ENCODE measurements around the gene AGAP1.
"Not testable (repeated sequence)": the region's sequence is repeated elsewhere in the genome, so short reads cannot be mapped to it uniquely, and the experiment has no call there.

AGAP1 gene

DNA sequence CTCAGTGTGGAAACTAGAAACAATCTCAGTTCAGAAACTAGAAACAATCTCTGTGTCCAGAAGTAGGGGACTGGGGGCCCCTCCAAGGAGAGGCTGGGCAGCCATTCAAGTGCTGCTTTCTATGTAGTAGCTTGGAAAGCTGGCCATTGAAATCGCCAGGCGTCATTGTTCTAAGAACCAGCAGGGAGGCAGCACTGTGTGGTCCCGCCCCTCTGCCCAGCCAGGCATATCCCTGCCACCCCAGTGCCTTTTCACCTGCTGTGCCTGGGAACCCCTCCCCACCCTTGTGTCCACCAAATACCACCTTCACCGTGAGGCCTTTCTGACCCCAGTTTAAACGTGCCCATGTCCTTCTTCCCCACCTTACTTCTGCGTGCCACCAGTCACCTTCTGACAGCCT, 452.7 kb downstream of the AGAP1 start:
- DNase-seq (ENCODE audit: low read depth): no peak

DNA sequence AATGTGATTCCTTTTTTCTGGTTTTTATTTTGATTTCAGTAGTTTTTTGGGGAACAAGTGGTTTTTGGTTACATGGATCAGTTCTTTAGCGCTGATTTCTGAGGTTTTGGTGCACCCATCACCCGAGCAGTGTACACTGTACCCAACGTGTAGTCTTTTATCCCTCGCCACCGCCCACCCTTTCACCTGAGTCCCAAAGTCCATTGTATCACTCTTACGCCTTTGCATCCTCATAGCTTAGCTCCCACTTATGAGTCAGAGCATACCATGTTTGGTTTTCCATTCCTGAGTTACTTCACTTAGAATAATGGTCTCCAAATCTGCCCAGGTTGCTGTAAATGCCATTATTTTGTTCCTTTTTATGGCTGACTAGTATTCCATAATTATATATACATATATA, 453.2 kb downstream of the AGAP1 start:
- not testable (repeated sequence) for DNase-seq (ENCODE audit: low read depth)

DNA sequence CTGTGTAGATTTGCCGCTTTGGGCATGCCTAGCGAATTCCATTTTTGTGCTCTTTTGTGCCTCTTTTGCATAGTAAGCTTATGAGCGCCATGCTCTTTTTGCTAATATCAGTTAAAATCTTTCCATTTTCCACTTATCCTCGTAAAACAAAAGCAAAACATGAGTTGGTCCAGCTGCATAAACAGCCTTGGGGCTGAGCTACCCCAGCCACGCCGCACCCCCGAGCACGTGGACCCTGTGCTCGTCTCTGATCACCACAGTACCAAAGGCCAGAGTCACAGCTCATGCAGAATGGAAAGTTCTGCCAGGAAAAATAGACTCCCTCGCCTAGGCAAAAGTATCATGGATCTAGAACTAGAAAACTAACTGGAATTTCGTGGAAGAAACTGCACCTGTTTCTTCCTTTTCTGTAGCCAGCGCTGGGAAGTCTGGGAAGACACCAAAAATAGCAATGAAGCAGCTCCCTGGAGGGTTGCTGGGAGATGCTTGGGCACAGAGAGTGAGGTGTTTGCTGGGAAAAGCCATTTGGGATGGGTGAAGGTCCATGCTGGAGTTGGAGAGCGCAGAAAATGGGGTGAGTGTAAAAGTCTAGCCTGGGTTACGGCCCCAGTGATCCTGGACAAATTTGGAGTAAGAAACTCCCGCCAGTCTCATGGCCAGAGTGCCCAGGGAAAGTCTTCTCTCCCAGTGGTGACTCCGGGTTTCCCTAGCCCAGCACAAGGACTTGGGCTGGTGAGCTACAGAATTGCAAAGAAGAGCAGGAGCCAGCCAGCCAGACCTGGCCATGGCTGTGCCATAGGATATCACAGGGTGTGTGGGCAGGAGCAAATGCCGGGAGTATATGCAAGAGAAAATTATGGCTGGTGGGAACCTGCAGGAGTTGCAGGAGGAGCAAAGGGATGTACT, 456.0 kb downstream of the AGAP1 start:
- no peak for DNase-seq (ENCODE audit: low read depth)

DNA sequence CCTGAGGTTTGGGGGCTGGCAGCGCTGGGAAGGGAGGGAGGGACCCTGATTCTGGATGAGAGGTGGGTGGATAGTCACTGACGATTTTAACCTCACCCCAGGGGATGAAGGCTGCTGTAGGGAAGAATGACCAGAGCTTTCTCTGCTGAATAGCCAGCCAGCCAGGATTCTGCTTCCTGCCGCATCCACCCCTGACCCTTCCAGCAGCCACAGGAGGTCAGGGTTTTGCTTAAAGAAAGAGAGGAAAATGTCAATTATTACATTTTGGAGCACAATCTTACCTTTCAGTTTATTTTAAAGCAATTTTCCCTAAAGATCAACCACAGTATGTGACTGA, 456.6 kb downstream of the AGAP1 start:
- DNase-seq (ENCODE audit: low read depth): no peak

DNA sequence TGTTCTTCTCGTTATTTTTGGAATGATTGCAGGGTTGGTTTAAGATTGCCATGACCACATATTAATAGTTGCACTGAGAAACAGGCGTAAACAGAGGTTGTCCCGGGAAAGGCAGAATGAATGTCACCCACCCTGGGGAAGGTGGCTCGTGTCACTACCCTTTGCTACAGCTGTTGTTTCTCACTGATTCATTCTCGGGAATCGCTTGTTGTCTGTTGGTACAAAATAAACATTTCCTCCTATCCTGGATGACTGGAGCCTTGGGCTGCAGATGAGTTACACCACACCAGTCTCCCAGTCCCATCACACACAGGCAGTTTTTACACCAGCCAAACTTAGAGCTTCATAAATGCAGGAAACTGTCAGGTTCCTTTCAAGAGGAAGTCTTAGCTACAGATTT, 457.6 kb downstream of the AGAP1 start:
- DNase-seq (ENCODE audit: low read depth): no peak

DNA sequence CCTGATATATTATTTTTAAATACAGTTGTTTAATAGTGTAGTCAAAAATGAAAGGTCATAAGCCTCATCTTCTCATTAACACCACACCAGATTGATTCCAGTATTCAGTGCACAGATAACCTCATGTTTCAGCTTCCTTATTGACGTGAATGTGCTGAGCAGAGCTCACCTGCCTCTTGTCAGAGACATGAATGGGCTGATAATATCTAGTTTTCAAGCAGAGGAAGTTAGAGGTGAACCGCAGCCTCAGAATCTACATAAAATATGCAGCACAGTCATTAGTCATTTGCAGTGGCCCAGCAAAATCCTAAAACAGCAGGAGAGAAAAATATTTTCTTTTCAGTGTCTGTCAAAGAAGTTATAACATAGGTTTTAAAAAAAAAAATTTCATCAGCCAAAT, 458.1 kb downstream of the AGAP1 start:
- no peak for DNase-seq (ENCODE audit: low read depth)

DNA sequence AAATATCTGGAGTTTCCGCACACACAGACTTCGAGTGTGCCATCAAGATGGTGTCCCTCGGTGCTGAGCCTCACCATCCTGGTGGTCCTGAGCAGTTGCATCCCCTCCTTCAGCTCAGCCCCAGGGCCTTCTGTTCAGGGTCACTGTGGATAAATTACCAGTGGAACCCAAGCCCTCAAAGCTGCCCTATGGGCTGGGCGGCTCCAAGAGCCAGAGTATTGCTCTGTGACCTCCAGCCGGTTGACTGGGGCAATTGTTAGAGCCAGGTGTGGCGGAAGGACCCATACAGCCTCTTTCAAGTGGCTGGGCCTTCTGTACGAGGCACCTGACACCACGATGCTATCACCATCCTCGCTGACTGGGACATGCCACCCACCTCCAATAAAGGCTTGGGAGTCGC, 458.9 kb downstream of the AGAP1 start:
- no peak for DNase-seq (ENCODE audit: low read depth)

DNA sequence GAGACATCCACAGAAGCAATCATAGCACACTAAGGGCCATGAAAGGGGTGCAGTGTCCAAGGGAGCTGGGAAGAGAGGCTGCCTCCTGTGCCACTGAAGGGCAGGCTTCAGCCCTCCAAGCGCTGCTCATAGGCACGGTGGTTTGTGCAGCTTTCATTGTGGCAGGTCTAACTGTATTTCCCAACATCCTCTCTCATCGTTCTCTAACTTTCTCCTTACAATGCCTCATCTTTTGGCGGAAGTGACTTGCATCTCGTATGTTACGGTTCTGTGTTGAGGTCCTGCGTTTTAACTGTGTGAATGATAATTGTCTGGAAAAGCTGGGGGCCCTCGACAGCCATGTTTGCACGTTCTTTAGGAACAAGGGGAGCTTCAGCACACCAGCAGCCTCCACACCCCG, 460.4 kb downstream of the AGAP1 start:
- no peak for DNase-seq (ENCODE audit: low read depth)

DNA sequence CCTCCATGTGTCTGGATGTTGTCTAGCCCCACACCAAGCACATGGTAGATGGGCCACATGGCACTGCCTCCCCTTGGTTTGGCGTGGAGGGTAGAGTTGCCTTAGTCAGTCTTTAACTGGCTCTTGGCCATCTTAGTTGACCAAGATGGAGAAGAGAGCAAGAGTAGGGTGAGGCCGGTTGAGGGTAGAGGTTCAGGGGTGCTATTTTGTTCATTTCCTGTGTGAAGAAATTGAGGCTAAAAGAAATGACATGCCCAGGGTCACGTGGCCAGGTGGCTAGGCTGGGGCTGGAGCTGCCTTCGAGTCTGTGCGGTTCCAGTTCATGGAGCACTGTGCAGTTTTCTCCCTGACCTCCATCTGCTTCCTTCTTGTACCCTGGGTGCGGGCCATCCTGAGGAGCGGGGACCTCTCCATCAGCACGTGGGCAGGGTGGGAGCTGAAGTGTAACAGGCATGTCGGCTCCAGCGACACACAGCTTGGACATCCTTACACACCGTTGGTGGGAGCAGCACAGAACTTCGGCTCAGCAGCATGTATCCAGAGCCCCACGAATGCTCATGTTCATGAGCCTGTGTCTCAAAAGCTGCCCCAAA, 461.1 kb downstream of the AGAP1 start:
- no peak for DNase-seq (ENCODE audit: low read depth)

DNA sequence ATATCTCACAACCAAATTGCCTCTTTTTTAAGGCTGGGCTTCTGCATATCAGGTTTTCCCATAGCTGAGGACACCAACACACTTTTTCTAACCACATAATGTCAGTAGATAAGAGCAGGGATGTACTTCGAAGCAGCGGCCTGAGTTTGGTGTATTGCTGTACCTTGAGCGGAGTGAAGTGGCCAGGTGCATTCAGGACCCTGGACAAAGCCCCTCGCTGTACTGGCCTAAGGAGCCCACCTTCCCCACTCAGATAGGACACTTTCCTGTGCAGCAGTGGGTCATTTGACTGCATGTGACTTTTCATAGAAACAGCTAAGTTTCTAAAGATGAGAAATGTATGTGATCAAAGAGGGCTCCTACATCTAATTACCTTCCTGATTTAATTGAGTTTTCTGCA, 461.8 kb downstream of the AGAP1 start:
- DNase-seq (ENCODE audit: low read depth): no peak

DNA sequence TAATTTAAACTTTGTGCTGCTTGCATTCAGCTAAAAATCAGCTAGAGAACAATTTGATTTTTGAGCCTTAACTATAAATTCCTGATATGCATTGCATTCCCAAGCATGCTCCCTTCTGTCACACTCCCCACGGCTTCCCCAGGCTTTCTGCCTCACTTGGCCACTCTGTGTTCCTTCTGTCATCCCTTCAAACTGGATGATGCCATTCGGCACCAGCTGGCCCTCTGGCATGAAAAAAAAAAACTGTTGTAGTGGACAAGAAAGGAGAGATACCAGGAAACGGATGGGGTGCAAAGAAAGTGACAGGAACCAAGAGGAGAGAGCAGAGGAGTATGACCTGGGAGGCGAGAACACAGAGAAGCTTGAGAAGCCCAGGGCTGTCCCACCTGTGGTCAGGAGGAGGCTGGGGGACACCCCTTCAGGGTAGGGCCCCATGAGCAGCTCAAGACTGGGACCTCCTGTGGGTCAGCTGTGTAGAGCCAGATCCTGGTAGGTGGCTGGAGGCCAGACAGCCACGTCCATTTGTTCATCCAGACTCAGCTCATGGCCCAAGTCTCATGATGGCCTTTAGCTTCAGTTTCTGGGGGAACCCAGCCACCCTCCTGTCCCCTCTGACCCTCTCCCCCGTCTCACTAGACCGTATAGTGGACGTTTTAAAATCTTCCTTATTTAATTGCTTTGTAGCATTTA, 462.6 kb downstream of the AGAP1 start:
- no peak for DNase-seq (ENCODE audit: low read depth)

DNA sequence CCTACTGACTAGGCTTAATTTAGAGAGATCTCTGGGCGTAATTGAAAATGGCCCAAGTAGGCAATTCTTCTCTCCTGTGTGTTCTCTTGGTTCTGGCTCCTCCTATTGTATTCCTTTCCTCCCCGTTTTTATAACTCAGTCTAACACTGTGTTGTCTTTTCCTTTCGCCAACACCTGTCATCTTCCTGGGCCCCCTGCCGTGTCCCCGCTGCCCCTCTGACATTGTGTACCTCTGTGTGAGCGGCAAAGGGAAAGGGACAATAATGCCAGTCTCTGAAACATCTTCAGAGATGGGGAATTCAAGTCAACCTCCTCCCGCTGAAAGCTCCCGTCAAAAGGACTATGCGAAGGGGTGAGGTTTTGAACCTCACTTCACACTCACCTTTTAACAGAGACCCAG, 463.4 kb downstream of the AGAP1 start:
- no peak for DNase-seq (ENCODE audit: low read depth)

DNA sequence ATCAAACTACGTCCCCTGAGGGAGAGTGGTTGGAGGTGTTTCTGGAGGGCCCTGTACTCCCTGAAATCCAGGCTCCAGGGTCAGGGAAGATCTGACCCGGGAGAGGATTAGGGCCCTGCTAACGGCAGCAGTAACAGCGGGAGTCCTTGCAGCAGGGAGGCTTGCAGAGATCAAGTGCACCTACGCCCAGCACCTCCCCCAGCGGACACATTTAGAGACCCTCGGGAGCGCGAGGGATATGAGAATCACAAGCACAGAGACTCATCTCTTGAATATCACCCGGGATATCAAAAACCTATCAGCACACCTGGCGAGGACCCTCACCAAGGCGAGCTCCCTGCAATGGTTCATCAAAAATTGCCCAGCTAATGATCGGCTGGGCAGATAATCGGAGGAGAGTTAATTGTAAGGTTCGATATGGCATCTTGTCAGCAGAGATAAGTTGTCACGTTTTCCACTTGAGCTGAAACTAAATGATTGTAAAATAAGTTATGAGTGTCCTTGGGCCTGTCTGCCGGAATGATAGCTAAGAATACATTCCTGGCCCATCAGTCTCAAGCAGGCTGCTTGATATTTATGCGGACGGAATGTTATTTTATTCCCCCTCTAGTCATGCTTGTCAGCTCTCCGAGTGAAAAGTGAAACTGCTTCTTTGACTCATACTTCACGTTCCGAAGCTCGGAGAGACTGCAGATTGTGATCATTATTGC, 464.5 kb downstream of the AGAP1 start:
- no peak for DNase-seq (ENCODE audit: low read depth)

DNA sequence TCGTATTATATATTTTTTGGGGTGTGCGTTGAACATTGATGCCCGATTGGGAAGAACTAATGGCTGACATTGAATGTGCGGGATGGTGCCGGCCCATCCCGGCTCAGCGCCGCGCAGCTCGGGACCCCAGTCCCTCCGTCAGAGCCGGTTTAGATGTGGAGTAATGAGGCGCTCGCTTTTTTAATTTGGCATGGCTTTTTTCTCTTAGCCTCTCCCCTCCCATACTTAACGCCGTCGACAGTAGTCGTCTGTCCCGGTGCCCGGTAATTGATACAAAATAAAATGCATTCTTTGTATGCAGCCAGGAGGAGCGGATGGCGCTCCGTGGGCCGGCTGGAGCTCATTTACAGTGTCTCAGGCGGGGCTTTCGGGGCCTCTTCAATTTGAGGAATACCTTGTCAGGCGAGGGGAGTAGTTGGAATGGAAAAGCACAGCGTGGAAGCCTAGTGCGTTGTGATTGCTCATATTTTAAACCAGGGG, 465.1 kb downstream of the AGAP1 start:
- no peak for DNase-seq (ENCODE audit: low read depth)

DNA sequence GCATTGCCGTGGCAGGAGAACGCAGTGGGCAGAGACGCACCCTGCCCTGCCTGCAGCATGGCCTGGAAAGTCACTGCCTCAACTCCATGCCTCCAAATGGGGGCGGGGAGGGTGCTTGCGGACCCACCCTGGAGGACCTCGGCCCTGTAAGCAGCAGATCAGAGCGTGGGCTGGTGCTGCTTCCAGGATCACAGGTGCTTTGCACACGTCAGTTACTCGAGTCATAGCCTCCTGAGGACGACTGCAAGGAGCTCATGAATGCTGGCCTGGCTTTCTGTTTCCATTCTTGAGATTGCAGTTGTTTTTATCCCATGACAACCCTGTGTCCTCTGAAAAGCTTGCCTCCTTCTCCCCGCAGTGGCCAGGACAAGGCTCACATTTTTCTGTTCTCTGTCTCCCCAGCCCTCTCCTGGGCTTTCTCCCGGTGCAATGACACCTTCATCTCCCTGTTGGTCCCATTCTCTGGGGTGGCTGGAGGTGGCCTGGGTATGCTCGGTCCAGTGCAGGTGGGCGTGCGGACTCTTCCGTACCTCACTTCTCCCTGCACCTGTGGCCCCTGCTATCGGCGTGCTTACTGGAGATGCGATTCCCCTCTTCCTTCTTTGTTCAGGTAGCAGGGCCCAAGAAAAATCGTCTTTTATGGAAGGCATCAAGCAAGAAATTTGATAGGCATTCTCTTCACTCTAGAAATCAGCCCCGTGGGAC, 466.3 kb downstream of the AGAP1 start:
- no peak for DNase-seq (ENCODE audit: low read depth)

DNA sequence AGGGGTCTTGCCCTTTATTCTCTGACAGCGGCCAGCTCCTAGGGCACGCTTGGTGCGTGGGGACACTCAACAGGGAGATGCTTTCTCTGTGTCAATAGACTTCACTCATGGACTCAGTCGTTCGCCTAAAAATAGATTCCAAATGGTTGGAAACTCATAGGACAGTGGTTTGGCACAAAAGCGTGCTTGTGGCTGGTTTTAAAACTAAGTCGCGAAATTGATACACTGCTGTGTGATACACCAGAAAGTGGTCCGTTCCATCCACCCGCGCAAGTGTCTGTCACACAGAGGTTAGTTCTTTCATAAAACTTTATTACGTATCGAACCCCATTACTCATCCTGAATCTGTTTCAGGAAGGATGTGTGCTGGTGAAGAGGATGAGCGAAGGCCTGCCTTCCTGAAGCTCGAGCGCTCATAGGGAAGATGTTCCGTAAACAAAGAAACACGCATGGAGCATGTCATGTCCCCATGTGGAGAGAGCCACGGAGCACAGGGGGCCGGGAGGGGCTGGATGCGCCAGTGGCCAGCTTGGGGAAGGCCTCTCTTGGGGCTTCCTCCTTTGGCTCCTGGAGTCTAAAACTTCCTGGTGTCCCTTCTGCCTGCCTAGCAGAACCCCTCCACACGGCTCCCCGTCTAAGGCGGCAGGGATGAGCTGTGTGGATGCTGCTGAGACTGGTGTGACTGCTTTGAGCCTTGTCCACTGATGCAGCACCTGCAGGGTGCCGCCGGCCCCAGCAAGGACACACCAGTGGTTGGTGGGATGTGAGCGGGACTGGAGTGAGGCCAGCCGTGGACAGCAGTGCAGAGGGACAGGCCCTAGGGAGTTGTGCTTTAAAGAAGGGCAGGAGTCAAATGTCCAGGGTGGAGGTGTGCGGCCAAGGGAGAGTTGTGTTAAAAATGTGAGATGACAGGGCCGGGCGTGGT, 467.1 kb downstream of the AGAP1 start:
- no peak for DNase-seq (ENCODE audit: low read depth)

DNA sequence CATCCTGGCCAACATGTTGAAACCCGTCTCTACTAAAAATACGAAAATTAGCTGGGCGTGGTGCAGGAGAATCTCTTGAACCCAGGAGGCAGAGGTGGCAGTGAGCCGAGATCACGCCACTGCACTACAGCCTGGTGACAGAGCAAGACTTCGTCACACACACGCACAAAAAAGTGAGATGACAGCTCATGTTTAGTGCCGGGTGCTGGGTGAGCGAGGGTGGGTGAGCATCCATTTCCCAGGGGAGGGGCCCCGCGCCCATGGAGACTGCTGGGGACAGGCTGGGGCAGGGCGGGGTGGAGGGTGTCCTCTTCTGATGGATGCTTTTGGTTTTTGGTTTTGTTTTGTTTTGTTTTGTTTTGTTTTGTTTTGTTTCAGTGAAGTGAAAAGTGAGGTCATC, 467.9 kb downstream of the AGAP1 start:
- DNase-seq (ENCODE audit: low read depth): no peak

DNA sequence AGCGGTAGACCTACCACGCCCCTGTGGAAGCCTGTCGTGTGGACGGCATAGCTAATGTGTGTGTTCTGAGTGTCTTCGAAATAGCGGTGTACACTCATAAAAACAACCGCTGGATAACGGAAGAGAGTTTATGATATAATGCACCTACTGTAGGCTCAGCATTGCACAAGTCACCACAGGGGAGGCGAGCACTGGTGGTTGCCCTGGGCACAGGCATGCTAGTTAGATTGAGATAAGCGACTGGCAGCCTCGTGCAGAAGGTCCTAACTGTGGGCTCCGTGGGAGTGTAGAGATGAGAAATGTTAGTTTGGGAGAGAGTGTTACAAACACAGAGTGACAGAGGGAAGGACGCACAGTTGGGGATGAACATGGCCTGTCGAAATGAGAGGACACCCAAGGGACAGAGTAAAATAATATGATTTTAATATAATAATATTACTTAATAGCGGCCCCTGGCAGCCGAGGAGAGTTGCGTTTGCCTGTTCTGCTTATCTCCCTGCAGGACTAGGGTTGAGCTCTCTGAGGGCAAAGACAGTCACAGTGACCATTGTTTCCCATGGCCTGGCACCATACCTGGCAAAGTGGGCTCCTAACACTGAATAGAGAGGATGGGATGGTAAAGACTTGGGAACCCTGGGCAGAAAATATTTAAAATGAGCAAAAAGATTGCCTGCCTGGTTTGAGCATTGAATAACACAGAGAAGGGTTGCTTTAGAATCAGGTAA, 470.2 kb downstream of the AGAP1 start:
- no peak for DNase-seq (ENCODE audit: low read depth)

DNA sequence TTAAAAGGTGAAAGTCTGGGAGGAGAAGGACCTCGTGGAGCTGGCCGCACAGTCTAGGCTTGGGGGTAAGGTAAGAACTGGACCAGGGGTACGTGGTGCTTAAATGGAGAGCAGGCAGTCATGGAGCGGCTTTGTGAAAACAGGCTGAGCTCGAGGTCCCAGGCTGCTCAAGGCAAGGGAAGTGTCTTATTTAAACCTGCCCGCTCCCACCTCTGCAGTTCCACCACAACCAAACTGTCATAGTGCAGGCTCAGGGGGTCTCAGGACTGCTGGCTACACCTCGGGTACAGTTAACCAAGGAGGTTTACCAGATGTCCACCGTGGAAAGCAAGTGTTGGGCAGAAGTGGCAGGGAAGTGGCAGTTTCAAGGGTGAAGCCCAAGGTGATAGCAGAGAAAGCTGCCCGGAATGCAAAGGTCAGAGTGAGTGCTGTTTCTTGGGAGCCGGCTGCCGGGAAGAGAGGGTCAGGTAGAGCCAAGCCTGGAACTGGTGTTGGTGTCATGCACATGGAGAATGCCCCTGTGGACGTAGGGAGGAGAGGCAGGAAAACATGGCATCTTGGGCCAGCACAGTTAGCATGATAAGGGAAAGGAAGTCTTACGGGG, 471.0 kb downstream of the AGAP1 start:
- no peak for DNase-seq (ENCODE audit: low read depth)

DNA sequence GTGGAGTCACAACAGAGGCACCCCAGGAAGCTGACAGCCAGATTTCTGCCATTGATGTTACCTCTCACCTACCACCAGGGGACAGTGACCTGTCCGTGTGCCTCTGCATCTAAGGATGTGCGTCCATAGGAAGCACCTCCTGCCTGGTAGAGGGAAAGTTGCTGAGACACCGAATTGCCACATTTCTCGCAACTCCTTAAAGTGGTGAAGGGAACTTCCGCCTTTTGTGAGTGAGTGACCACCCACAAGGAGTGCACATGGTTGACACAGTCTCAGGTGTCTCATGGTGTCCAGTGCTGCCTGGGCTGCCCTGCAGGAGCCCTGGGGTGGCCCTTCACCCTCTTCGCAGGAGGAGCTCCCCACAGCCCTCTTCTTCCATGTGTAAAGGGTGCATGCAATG, 472.6 kb downstream of the AGAP1 start:
- DNase-seq (ENCODE audit: low read depth): no peak

Data from activated T-helper 9 cell treated with anti-CD3 and anti-CD28 coated beads, Interleukin-2, amount 50 U/mL, for 16 hours (primary cell).